SU-DHL-6 (cell line): ENCODE measurements around the gene GATC.

Source experiments
- H2AFZ ChIP-seq: fragments of 200-600 bp; sonication (generic); 2 replicates; pipeline ENCODE4 v1.6.1; 2014; ENCODE audit warnings: low read depth, mild to moderate bottlenecking, moderate library complexity, mixed read lengths, antibody characterized with exemption, low read length; ENCODE audit not compliant: severe bottlenecking
- H3F3A ChIP-seq: fragments of 200-600 bp; shearing (Covaris generic); 2 replicates; pipeline ENCODE4 v1.6.0; 2016; ENCODE audit warnings: antibody characterized with exemption, mild to moderate bottlenecking; ENCODE audit not compliant: insufficient read depth
- H3K27ac ChIP-seq: fragments of 200-600 bp; sonication (generic); 2 replicates; pipeline ENCODE4 v1.5.1; 2016; ENCODE audit warnings: low read depth, mild to moderate bottlenecking, low read length, moderate library complexity, mixed read lengths
- H3K27me3 ChIP-seq: fragments of 200-600 bp; sonication (generic), shearing (Covaris generic); 2 replicates; pipeline ENCODE4 v1.6.0; 2014; ENCODE audit warnings: mild to moderate bottlenecking, low read length
- H3K36me3 ChIP-seq: fragments of 200-600 bp; sonication (generic); 2 replicates; pipeline ENCODE4 v1.6.1; 2014; ENCODE audit warnings: mild to moderate bottlenecking, low read length, mixed read lengths
- H3K4me2 ChIP-seq: fragments of 300-600, 200-600 bp; shearing (Covaris generic), sonication (generic); 2 replicates; pipeline ENCODE4 v1.6.0; 2014; ENCODE audit warnings: low read length, low read depth, mild to moderate bottlenecking; ENCODE audit not compliant: poor library complexity, severe bottlenecking
- H3K4me3 ChIP-seq: fragments of 200-600 bp; sonication (generic); 2 replicates; pipeline ENCODE4 v1.5.1; 2014; ENCODE audit warnings: antibody characterized with exemption, low read length, mild to moderate bottlenecking, mixed read lengths; ENCODE audit not compliant: insufficient read depth, poor library complexity, severe bottlenecking
- H3K79me2 ChIP-seq: fragments of 200-600 bp; sonication (generic); 2 replicates; pipeline ENCODE4 v1.6.1; 2014; ENCODE audit warnings: mild to moderate bottlenecking, low read length, moderate library complexity; ENCODE audit not compliant: insufficient read depth
- H3K9ac ChIP-seq: fragments of 200-600 bp; sonication (generic); 2 replicates; pipeline ENCODE4 v1.7.0; 2014; ENCODE audit warnings: mild to moderate bottlenecking, low read length
- H3K9me2 ChIP-seq: fragments of 200-600 bp; sonication (generic); replicated peaks from 2 replicates; pipeline ENCODE4 v1.6.1; 2014; ENCODE audit warnings: low read length; ENCODE audit not compliant: insufficient read depth
- H3K9me3 ChIP-seq: fragments of 200-600 bp; sonication (generic); 2 replicates; pipeline ENCODE4 v1.6.1; 2014; ENCODE audit warnings: low read length, mixed read lengths; ENCODE audit not compliant: insufficient read depth
- H4K20me1 ChIP-seq: fragments of 200-600 bp; sonication (generic); 2 replicates; pipeline ENCODE4 v1.6.1; 2014; ENCODE audit warnings: low read depth, mild to moderate bottlenecking, antibody characterized with exemption, low read length, moderate library complexity, mixed read lengths
- CTCF ChIP-seq: fragments of 200-600 bp; sonication (generic); IDR thresholded peaks from one replicate; pipeline ENCODE4 v1.5.1; 2017; ENCODE audit warnings: antibody characterized with exemption, mild to moderate bottlenecking, low read length, moderate library complexity; ENCODE audit not compliant: insufficient read depth, poor library complexity, severe bottlenecking
- EZH2phosphoT487 ChIP-seq: fragments of 200-600 bp; sonication (generic), shearing (Covaris generic); conservative IDR thresholded peaks from 2 replicates; pipeline ENCODE4 v1.6.1; 2018; ENCODE audit warnings: mild to moderate bottlenecking, antibody characterized with exemption, low read length, moderate library complexity, mixed read lengths

Gene GATC

GRCh38 chr12:120421701-120422100 is 24.5 kb upstream of the GATC start:
- Histone ChIP-seq H3K36me3 (no peaks in the 10 kb centered on the region), H3F3A (no peaks in the 10 kb centered on the region; the same call in 1 of the 2 replicates), H3K9me2 (no peaks in the 10 kb centered on the region), H3K9ac (no peak overlapping the region), H3K79me2 (no peaks in the 10 kb centered on the region), H2AFZ (no peak overlapping the region), H3K27ac (no peak overlapping the region), H3K27me3 (no peaks in the 10 kb centered on the region), H3K4me2 (no peak overlapping the region), H4K20me1 (no peaks in the 10 kb centered on the region), H3K9me3 (no peaks in the 10 kb centered on the region), H3K4me3 (no peak overlapping the region)
- TF ChIP-seq CTCF (no peak), EZH2phosphoT487 (no peak)

DNA sequence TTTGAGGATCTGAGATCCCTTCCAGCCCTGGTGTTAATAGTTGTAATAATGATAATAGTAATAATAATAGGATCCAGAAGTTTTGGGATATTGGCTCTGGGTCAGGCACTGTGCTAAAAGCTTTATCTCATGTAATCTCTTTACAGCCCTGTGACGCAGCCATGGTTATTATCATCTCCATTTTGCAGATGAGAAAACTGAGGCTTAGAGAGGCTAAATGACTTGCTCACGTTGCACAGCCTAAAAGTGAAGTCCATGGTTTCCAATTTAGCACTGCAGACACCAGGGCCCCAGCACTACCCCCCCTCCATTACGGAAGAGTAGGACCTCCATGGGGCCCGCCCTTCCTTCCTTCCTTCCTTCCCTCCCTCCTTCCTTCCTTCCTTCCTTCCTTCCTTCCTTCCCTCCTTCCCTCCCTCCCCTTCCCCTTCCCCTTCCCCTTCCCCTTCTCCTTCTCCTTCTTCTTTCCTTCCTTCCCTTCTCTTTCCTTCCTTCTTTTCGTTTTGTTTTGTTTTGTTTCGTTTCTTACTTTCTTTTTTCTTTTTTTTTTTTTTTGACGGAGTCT is 23.3 kb upstream of the GATC start:
- H3K9ac ChIP-seq: no peak overlapping the region
- no peaks in the 10 kb centered on the region for H3K79me2 ChIP-seq
- no peaks in the 10 kb centered on the region for H3K9me3 ChIP-seq
- no peaks in the 10 kb centered on the region for H4K20me1 ChIP-seq
- no peak overlapping the region for H3K27ac ChIP-seq
- no peak overlapping the region for H3K4me3 ChIP-seq
- H2AFZ ChIP-seq: no peak overlapping the region
- no peak overlapping the region for H3K4me2 ChIP-seq
- TF ChIP-seq EZH2phosphoT487 (no peak), CTCF (no peak)
- no peaks in the 10 kb centered on the region for H3K36me3 ChIP-seq
- no peaks in the 10 kb centered on the region; the same call in 1 of the 2 replicates for H3F3A ChIP-seq
- no peaks in the 10 kb centered on the region for H3K9me2 ChIP-seq
- no peaks in the 10 kb centered on the region for H3K27me3 ChIP-seq

DNA sequence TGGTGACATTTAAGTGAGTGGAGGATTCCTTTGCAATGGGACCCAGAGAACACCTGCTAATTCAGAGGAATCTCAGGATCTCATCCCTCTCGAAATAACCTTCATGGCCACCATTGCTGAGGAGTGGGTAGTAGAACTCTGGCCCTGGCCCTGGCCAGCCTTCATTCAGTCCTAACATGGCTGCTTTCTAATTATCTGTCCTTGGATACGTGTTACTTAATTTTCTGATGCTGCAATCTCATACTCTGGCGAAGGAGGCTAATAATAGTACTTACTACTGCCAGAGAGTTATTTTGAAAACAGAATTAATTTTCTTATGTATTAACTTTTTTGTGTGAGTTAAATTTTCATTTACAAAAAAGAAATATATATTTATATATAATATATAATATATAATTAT is 20.4 kb upstream of the GATC start:
- Histone ChIP-seq H3K4me2 (no peak overlapping the region), H2AFZ (no peak overlapping the region), H3K9me3 (no peaks in the 10 kb centered on the region), H3K9me2 (no peaks in the 10 kb centered on the region), H4K20me1 (no peaks in the 10 kb centered on the region), H3K9ac (no peak overlapping the region), H3K79me2 (no peaks in the 10 kb centered on the region), H3K4me3 (no peak overlapping the region), H3K27me3 (no peaks in the 10 kb centered on the region), H3F3A (no peaks in the 10 kb centered on the region; the same call in 1 of the 2 replicates), H3K36me3 (no peaks in the 10 kb centered on the region), H3K27ac (no peak overlapping the region)
- TF ChIP-seq EZH2phosphoT487 (no peak), CTCF (no peak)
